ENCODE measurements around the gene SGSM1. TPM values are rescaled to one million over a fixed set of nuclear protein-coding genes. Genes with fewer than 3 reads are reported as not detected.

The SGSM1 gene
- total RNA-seq, 1 experiment from 2014 or later, result 4.3 TPM

DNA sequence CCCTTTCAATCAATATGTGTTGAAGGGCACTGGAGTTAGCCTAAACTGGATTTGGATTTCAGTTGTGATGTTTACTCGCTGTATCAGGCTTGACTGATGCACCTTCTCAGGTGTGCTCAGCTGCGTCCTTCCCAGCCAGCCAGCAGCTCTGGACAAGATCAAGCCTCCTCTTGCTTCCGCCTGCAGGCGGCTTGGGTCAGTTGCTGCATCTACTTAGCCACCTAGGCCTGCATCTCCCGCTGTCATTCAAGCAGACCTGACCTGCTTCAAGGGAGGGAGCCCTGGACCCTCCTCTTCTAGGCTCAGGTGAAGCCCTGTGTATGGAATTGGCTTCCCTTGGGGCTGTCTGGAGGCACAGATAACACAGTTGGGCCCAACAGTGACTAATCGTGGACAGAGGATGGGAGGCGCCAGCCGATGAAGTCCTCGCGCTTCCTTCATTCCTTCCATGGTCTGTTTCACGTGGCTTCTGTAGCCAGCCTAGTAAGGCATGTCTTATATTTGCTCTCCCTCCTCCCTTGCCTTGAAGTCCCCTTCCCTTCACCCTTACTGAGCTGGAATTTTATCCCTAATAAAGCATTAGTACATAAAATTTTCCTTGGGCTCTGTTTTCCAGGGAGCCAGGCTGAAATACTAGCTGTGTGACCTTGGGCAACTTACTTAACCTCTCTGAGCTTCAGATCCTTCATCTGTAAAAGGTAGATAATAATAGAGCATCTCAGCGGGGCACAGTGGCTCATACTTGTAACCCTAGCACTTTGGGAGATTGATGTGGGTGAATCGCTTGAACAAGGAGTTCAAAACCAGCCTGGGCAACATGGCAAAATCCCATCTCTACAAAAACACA is 142.6 kb downstream of the SGSM1 start:
- Histone ChIP-seq H2BK5ac (ENCODE audit: insufficient read length, low read length) (no peak overlapping the region), H3K9me3 (ENCODE audit: control insufficient read depth, low read depth, low read length) (no peaks in the 10 kb centered on the region), H3K27me3 (ENCODE audit: insufficient read depth, low read length) (no peaks in the 10 kb centered on the region), H4K20me1 (ENCODE audit: control insufficient read depth, insufficient read depth, insufficient read length) (no peaks in the 10 kb centered on the region), H3T11ph (ENCODE audit: low read length) (no peak overlapping the region), H2BK12ac (ENCODE audit: insufficient read length, low read depth, low read length) (no peak overlapping the region), H2AFZ (ENCODE audit: low read length) (no peak overlapping the region), H3K27ac (ENCODE audit: insufficient read length, low read depth, low read length) (no peak overlapping the region), H2BK120ac (ENCODE audit: low read depth, low read length, poor library complexity, severe bottlenecking) (no peak overlapping the region), H3K23me2 (ENCODE audit: insufficient read length, low read depth, low read length, poor library complexity, severe bottlenecking) (peaks cover 7% of the 10 kb centered on the region), H3K79me2 (ENCODE audit: insufficient read depth, low read length) (no peaks in the 10 kb centered on the region), H3K4me2 (ENCODE audit: insufficient read depth, insufficient read length, low read length) (no peak overlapping the region), H3K18ac (ENCODE audit: insufficient read length, low read depth, low read length) (no peak overlapping the region), H2AK5ac (ENCODE audit: insufficient read length, low read length) (no peak overlapping the region), H4K8ac (replicated peaks; ENCODE audit: insufficient read length, low read depth, low read length) (no peak overlapping the region), H3K9ac (ENCODE audit: extremely low read depth, insufficient read length, low read length) (no peak overlapping the region), H4K91ac (ENCODE audit: insufficient read length, low read depth, low read length) (no peak overlapping the region), H2BK15ac (ENCODE audit: low read depth, low read length) (no peak overlapping the region), H3K4ac (ENCODE audit: low read depth, low read length) (no peak overlapping the region), H2BK20ac (ENCODE audit: low read depth, low read length, poor library complexity, severe bottlenecking) (no peak overlapping the region), H3K4me1 (ENCODE audit: insufficient read depth, low read length) (peaks cover 5% of the 10 kb centered on the region; the same call in 1 of the 2 replicates), H3K14ac (ENCODE audit: insufficient read depth, low read length) (no peak overlapping the region), H4K5ac (ENCODE audit: insufficient read length, low read depth, low read length) (no peak overlapping the region), H3K23ac (ENCODE audit: insufficient read length, low read depth, low read length) (no peak overlapping the region), H3K56ac (ENCODE audit: insufficient read length, low read depth, low read length) (no peak overlapping the region), H3K79me1 (ENCODE audit: insufficient read depth, low read depth, low read length, poor library complexity, severe bottlenecking) (no peaks in the 10 kb centered on the region)
- H3K27me3 Mint-ChIP-seq (ENCODE audit: low read depth), result no peaks in the 10 kb centered on the region; the same call in 1 of the 2 replicates
- H3K27ac Mint-ChIP-seq, result peak overlapping the region; percentile 82 to 96 (median 91); a peak in 4 of 7 replicates
- TF ChIP-seq, protein P1, sequence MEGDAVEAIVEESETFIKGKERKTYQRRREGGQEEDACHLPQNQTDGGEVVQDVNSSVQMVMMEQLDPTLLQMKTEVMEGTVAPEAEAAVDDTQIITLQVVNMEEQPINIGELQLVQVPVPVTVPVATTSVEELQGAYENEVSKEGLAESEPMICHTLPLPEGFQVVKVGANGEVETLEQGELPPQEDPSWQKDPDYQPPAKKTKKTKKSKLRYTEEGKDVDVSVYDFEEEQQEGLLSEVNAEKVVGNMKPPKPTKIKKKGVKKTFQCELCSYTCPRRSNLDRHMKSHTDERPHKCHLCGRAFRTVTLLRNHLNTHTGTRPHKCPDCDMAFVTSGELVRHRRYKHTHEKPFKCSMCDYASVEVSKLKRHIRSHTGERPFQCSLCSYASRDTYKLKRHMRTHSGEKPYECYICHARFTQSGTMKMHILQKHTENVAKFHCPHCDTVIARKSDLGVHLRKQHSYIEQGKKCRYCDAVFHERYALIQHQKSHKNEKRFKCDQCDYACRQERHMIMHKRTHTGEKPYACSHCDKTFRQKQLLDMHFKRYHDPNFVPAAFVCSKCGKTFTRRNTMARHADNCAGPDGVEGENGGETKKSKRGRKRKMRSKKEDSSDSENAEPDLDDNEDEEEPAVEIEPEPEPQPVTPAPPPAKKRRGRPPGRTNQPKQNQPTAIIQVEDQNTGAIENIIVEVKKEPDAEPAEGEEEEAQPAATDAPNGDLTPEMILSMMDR (conservative IDR thresholded peaks at IDR 0.05), result peak; percentile 41; the same call in 2 of the 3 replicates
- no peaks in the 10 kb centered on the region for H3K36me3 Mint-ChIP-seq (ENCODE audit: insufficient read depth in 1 of 3, low read depth in 3 of 3)
- peaks cover 35 to 39% of the 10 kb centered on the region in 2 experiments for H3K4me1 Mint-ChIP-seq
- WGBS (ENCODE audit: extremely low coverage, insufficient read length, low lambda C conversion rate), result no CpG with 5 or more reads among the region's 13 CpGs
- H3K4me3 Mint-ChIP-seq, result peak overlapping the region in 1 of 2 experiments; percentile 61; a peak in 1 of 5 replicates
- DNase-seq, result peak; percentile 74
- H3K9me3 Mint-ChIP-seq, result no peaks in the 10 kb centered on the region; a peak in 2 of 5 replicates
